Body of pancreas (tissue), 4 donors: ENCODE data around the gene ERVW-1. TPM values are rescaled to one million over a fixed set of nuclear protein-coding genes. Genes with fewer than 3 reads are reported as not detected.
"Not testable (repeated sequence)": the region's sequence is repeated elsewhere in the genome, so short reads cannot be mapped to it uniquely, and the experiment has no call there.

Experiments
- ATAC-seq: fragments of 150-250 bp; one replicate; pipeline ENCODE4 v1.9.1; 2016
- DNase-seq, 4 donors: peaks; one replicate each; pipeline ENCODE4 v3.0.0-alpha.2; 2019
- H3K27ac ChIP-seq, 4 donors: fragments of 200-600 bp; sonication (generic); 1 replicate in 3 of 4; 2 replicates in 1 of 4; pipeline versions ENCODE4 v1.5.1 to v1.6.1; 2016 to 2019; ENCODE audit warnings: mild to moderate bottlenecking in 1 of 4, mixed read lengths in 1 of 4, moderate library complexity in 1 of 4
- H3K27me3 ChIP-seq, 2 donors: fragments of 200-600 bp; sonication (generic); one replicate each; pipeline ENCODE4 v1.6.0; 2016; ENCODE audit warnings: mild to moderate bottlenecking in 1 of 2
- H3K36me3 ChIP-seq, 2 donors: fragments of 200-600 bp; sonication (generic); replicated peaks in 1 of 2; 2 replicates each; pipeline ENCODE4 v1.5.1; 2016; ENCODE audit warnings: low read depth in 2 of 2; ENCODE audit not compliant: insufficient read depth in 1 of 2
- H3K4me1 ChIP-seq: fragments of 200-600 bp; sonication (generic); one replicate; pipeline ENCODE4 v1.6.0; 2016
- H3K4me3 ChIP-seq, 2 donors: fragments of 200-600 bp; sonication (generic); 1 replicate in 1 of 2; 2 replicates in 1 of 2; pipeline ENCODE4 v1.5.1; 2016 to 2019
- H3K9me3 ChIP-seq, 3 donors: fragments of 200-600 bp; sonication (generic); 1 replicate in 2 of 3; 2 replicates in 1 of 3; pipeline ENCODE4 v1.5.1; 2016
- CTCF ChIP-seq, 7 experiments: fragments of 450-650 bp in 4 of 7; fragments of 200-600 bp in 3 of 7; sonication (generic) in 3 of 7; IDR thresholded peaks; one replicate each; pipeline ENCODE4 v1.5.1; 2016 to 2019; ENCODE audit warnings: antibody characterized with exemption in 7 of 7
- POLR2A ChIP-seq, 3 donors: fragments of 450-650 bp; IDR thresholded peaks; one replicate each; pipeline ENCODE4 v1.6.1; 2016; ENCODE audit warnings: antibody characterized with exemption in 3 of 3, mild to moderate bottlenecking in 2 of 3
- WGBS, 2 donors: methylation state at CpG; one replicate each; pipeline ENCODE4 v1.1.5; 2017; 5-methylcytosine and 5-hydroxymethylcytosine counted together
- intact Hi-C: fragments of 100-400 bp; cut with DNase I; formaldehyde crosslinking; loops from one replicate; pipeline ENCODE4 v1.15.1; 2023
- total RNA-seq, 2 donors: library from RNA; depleted of rRNA; stranded (reverse); fragments of >200 nt; gene quantifications; one replicate each; pipeline ENCODE4 v1.1.0, GENCODE V29; 2016

ERVW-1 gene
- total RNA-seq, 2 donors from 2014 or later = not detected

DNA sequence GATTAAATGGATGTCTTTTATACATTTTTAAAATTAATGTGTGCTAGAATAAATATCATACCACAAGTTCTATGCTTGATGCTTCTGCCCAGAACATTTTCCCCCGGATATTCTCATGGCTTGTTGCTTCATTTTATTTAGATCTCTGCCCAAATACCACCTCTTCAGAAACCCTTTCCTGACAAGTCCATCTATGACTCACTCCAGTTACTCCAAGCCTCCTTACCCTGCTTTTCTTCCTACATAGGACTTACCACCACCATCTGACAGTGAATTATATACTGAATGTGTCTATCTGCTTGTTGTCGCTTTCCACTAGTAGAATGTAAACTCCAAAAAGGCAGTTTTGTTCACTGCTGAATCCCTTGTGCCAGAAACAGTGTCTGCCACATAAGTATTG is 19.1 kb upstream of the ERVW-1 start:
- intact Hi-C loops = no loop called here
- DNase-seq (no peak), ATAC-seq (no peak)
- no peak for TF ChIP-seq CTCF (IDR thresholded peaks at IDR 0.05)
- TF ChIP-seq POLR2A (IDR thresholded peaks at IDR 0.05) = no peak
- WGBS, 2 donors = 80 to 81% methylated on average over 2 of the region's 2 CpGs
- H3K4me3 ChIP-seq = no peak overlapping the region
- H3K36me3 ChIP-seq = peaks cover 6 to 16% of the 10 kb centered on the region in 2 donors
- no peaks in the 10 kb centered on the region for H3K9me3 ChIP-seq
- H3K4me1 ChIP-seq = no peaks in the 10 kb centered on the region
- H3K27me3 ChIP-seq = no peaks in the 10 kb centered on the region
- H3K27ac ChIP-seq = no peak overlapping the region

GRCh38 chr7:92489634-92490033 is 11.9 kb upstream of the ERVW-1 start:
- ATAC-seq (peak; percentile 99), DNase-seq (peak; percentile 60 to 75 (median 63))
- TF ChIP-seq POLR2A (IDR thresholded peaks at IDR 0.05) (no peak), CTCF (IDR thresholded peaks at IDR 0.05) (no peak)
- H3K4me3 ChIP-seq = no peak overlapping the region
- H3K9me3 ChIP-seq = no peaks in the 10 kb centered on the region
- peaks cover 0 to 16% of the 10 kb centered on the region in 2 donors for H3K36me3 ChIP-seq
- no peaks in the 10 kb centered on the region for H3K27me3 ChIP-seq
- 25 to 48% methylated on average over 1 of the region's 1 CpG for WGBS, 2 donors
- H3K4me1 ChIP-seq = peaks cover 17% of the 10 kb centered on the region
- intact Hi-C loops = no loop called here
- H3K27ac ChIP-seq = peak overlapping the region in 3 of 4 donors; percentile 9 to 62 (median 15)

DNA sequence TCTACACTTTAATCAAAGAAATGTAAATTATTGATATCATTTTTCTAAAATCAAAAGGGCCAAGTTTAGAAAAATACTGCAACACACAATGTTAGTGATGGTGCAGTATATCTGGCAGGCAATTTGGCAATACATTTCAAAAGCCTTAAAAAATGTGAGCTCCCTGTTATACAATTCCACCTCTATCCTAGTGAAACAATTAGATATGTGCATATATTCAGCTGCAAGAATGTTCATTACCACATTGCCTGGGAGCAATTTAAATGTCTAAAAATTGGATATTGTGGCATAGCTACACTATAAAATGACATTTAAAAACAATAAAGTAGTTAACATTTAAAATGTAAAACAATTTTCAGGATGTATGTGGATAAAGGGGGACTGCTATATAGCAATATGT is 10.1 kb upstream of the ERVW-1 start:
- Histone ChIP-seq H3K9me3 (no peaks in the 10 kb centered on the region), H3K27me3 (no peaks in the 10 kb centered on the region), H3K36me3 (peaks cover 0 to 12% of the 10 kb centered on the region in 2 donors), H3K27ac (no peak overlapping the region), H3K4me3 (no peak overlapping the region), H3K4me1 (peaks cover 17% of the 10 kb centered on the region)
- no peak for ATAC-seq
- no peak for DNase-seq
- intact Hi-C loops = no loop called here
- TF ChIP-seq CTCF (IDR thresholded peaks at IDR 0.05) (no peak), POLR2A (IDR thresholded peaks at IDR 0.05) (no peak)

GRCh38 chr7:92485974-92486373 is 8.2 kb upstream of the ERVW-1 start:
- no peaks in the 10 kb centered on the region for H3K9me3 ChIP-seq
- ATAC-seq (no peak), DNase-seq (no peak)
- WGBS, 2 donors = 75 to 76% methylated on average over 2 of the region's 2 CpGs
- TF ChIP-seq POLR2A (IDR thresholded peaks at IDR 0.05) (no peak), CTCF (IDR thresholded peaks at IDR 0.05) (no peak)
- H3K36me3 ChIP-seq = peaks cover 0 to 11% of the 10 kb centered on the region in 2 donors
- H3K4me3 ChIP-seq = no peak overlapping the region
- H3K27me3 ChIP-seq = no peaks in the 10 kb centered on the region
- no peak overlapping the region for H3K27ac ChIP-seq
- intact Hi-C loops = no loop called here
- H3K4me1 ChIP-seq = peaks cover 17% of the 10 kb centered on the region

DNA sequence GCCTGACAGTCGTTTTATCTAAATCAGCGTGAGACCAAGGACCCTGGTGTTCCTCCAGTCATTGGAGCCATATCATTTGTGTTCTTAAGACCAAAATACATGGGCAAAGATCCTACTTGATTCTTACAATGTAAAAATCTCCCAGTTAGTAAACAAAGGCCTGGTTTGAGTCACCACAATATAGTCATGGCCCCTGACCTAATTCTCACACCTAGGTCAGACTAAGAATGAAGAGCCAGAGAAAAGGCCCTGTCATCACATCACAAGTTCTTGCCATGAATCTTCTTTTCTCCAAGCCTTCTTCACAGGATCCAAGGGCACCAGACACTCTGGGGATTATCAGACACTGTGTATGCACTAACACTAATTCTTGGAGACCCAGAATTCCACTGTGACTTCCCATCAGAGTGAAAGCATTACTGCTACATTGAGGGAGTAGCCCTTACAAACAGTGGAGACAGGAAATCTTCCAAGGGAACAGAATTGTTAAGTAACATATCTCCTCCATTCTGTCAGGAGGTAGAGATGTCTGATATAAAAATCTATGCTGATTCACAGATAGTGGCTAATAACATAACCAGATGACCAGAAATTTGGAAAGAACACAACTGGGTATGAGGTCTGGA is 7.6 kb upstream of the ERVW-1 start:
- intact Hi-C loops = no loop called here
- H3K4me3 ChIP-seq = no peak overlapping the region
- no peak for ATAC-seq
- WGBS, 2 donors = 77 to 78% methylated on average over 2 of the region's 2 CpGs
- no peaks in the 10 kb centered on the region for H3K9me3 ChIP-seq
- no peak for DNase-seq
- peaks cover 0 to 11% of the 10 kb centered on the region in 2 donors for H3K36me3 ChIP-seq
- H3K4me1 ChIP-seq = peaks cover 13% of the 10 kb centered on the region
- TF ChIP-seq POLR2A (IDR thresholded peaks at IDR 0.05) = no peak
- TF ChIP-seq CTCF (IDR thresholded peaks at IDR 0.05) = no peak
- no peak overlapping the region for H3K27ac ChIP-seq
- no peaks in the 10 kb centered on the region for H3K27me3 ChIP-seq

GRCh38 chr7:92484226-92484625 is 6.5 kb upstream of the ERVW-1 start:
- H3K4me1 ChIP-seq, H3K27ac ChIP-seq, intact Hi-C loops, DNase-seq, H3K27me3 ChIP-seq, H3K4me3 ChIP-seq, ATAC-seq, H3K9me3 ChIP-seq: not testable (repeated sequence)
- peaks cover 0 to 11% of the 10 kb centered on the region in 2 donors for H3K36me3 ChIP-seq
- WGBS, 2 donors = 90 to 93% methylated on average over 6 of the region's 6 CpGs

- H3K4me1 ChIP-seq, H3K4me3 ChIP-seq, DNase-seq, intact Hi-C loops, H3K27ac ChIP-seq, ATAC-seq, H3K9me3 ChIP-seq, H3K27me3 ChIP-seq: not testable (repeated sequence)
- WGBS, 2 donors = 59 to 69% methylated on average over 6 of the region's 6 CpGs
- H3K36me3 ChIP-seq = peaks cover 0 to 11% of the 10 kb centered on the region in 2 donors
Measured at GRCh38 chr7:92483624-92484023, 5.9 kb upstream of the ERVW-1 start.
